Endothelial cell of umbilical vein (primary cell): ENCODE measurements around the gene DOLK.

ENCODE experiments used
- CTCF ChIP-seq, 2 donors: IDR thresholded peaks; 1 replicate in 1 of 2; 2 replicates in 1 of 2; pipeline ENCODE4 v1.5.1; 2011; ENCODE audit warnings: low read length in 2 of 2, mild to moderate bottlenecking in 2 of 2, moderate library complexity in 2 of 2, control low read depth in 1 of 2, inconsistent platforms in 1 of 2, low read depth in 1 of 2; ENCODE audit not compliant: insufficient read depth in 1 of 2; ENCODE audit errors: extremely low read depth in 1 of 2
- POLR2AphosphoS5 ChIP-seq: IDR thresholded peaks from 2 replicates; pipeline ENCODE4 v1.6.1; 2012; ENCODE audit warnings: low read depth, mild to moderate bottlenecking, control low read depth, low read length, moderate library complexity; ENCODE audit not compliant: insufficient read depth

DNA sequence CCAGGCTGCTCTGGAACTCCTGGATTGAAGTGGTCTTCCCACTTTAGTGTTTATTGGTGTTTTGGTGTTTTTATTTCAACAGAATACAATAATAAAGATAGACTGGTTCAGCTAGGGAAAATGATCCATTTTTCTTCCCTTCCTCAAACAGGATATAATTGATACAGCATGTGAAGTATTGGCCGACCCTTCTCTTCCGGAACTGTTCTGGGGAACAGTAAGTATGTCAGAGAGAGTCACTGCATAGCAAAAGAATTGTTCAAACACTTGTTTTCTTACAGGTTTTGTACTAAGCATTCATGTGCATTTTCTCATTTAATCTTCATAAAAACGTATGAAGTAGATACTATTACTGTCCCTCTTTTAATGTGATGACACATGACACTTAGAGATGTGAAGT, 31.7 kb upstream of the DOLK start:
- TF ChIP-seq CTCF (IDR thresholded peaks at IDR 0.05; ENCODE audit: extremely low read depth in 1 of 2, insufficient read depth in 1 of 2, low read depth in 1 of 2, low read length in 2 of 2) (no peak), POLR2AphosphoS5 (no peak)
